Stimulated activated CD4-positive, alpha-beta T cell treated with anti-CD3 and anti-CD28 coated beads, Interleukin-1b, Interleukin-23, amount 100 ng/mL, for 4 hours (primary cell): ENCODE measurements around the gene SLCO2A1.

ENCODE experiments used
- DNase-seq, 2 donors: peaks; one replicate each; pipeline ENCODE4 v3.0.0-alpha.2; 2020; ENCODE audit warnings: low read depth in 2 of 2

SLCO2A1 gene

DNA sequence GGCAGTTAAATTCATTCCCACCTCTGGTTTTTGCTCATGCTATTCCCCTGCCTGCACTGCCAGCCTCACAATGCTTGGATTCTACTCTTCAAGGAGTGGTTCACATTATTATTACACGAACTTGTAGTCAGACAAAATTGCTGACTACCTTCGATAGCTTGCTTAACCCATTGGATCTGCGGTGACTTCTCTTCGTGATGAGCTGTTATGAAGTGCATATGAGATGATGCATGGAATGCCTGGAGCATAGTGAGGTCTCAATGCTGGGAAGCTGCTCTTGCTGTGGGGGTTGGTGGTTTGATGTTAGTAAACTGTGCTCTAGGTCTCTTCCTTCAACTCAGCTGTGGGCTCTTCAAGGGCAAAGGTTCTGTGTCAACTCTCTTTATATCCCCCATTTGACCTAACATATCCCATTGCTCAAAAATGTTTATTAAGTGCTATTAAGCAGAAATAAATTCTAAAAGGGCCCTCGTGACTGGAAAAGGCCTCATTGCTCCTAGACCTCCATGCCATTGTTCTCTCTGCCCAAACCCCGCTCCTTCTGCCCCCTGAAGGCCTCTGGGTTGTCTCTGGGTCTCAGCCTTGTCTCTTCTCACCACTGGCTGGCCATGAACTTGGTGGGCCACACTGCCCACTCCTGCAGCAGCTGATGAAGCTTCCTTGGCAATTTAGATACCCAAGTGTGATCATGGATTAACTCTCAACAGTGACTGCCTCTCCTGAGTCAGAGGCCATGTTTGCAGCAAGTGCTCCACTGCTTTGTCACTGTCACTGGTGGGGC is 4.5 kb upstream of the SLCO2A1 start:
- no peak for DNase-seq

DNA sequence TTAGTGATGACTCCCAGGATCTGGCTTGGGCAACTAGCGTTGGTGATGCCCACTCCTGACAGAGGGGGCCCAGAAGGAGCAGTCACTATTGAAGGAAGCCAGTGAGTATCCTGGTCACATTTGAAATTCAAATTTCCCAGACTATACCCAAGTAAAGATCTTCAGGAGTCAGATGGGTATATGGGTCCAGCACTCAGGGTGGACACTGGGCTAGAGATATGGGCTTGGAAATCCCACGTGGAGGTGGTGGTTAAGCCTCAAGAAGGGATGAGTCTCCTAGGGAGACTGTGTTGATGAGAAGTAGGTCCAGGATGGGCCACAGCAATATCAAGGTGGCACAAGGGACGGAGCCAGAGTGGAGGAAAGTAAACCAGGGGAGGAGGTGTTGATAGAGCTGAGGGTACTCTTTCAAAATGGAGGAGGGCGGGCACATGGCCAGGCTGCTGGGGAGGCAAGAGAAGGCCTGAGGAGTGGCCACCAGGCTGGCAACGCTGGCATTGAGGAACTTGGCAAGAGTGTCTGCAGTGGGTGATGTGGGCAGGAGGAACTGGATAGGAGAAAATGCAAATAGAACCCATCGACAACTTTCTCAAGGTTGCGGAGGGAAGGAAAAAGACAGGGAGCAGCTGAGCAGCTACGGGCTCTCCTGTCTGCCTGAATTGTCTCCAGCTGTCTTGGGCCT is 3.7 kb upstream of the SLCO2A1 start:
- DNase-seq: no peak

DNA sequence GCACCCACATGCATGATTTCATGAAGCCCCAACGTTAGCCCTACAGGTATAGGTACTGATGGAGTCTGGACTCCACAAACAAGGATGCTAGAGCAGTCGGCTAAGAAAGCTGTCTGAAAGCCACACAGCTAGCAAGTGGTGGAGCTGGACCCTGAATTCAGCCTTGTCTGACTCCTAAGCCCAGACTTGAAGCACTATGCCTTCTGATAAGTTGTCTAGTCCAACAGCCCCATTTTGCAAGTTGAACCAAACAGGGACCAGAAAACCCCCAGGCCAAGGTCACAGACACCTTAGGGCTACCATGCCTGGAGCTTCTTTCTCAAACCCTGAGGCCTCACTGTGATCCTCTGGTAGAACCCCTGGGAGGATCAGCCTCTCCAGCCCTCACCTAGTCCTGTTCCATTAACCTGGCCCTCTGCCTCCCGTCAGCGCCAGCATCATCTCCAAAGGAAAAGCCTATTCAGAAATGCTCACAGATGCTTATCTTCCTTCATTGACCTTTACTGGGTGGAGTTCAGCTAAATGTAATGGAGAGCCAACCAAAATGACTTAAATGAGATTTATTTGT is 1.7 kb upstream of the SLCO2A1 start:
- no peak for DNase-seq

DNA sequence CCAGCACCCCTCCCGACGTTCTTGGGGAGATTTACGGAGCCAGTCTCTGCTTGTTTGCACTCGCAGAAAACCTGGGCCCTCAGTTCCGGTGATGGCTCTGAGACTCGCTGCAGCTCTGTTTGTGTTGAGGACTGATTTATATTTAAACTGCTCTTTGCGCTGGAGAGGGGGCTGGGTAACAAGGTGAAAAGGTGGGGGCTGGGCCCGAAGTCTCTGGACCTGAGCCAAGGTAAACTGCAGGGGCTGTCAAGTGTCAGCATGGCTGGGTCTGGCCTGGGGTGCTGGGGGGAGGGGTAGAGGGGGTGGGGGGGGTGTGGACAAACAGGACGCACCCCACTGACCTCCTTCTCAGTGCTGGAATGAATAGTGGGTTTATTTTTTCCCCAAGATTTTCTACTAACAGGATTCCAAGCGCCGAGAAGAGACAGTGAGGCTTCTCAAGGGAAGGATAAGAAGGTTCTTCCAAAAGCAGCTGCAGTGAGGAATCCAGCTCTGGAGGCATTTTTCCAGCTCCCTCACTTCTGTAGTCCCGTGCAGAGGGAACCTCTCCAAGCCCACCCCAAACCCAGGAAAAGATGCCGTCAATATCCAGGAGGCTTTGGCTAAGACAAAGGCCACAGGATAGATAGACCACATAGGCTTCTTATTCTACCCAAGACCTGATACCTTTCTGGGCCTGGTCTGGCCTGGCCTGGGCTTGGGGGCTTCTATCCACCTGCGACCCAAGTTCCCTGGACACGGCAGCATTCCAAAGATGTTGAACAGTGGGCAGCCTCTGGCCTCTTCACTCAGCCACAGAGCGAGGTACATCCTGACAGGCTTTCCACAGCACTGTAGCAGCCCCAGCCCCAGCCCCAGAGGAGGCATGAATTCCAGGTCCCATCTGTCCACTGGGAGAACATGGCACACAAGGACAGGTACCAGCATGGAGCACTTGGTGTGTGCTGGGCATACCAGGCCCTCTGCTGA is 938 bp upstream of the SLCO2A1 start:
- no peak for DNase-seq

DNA sequence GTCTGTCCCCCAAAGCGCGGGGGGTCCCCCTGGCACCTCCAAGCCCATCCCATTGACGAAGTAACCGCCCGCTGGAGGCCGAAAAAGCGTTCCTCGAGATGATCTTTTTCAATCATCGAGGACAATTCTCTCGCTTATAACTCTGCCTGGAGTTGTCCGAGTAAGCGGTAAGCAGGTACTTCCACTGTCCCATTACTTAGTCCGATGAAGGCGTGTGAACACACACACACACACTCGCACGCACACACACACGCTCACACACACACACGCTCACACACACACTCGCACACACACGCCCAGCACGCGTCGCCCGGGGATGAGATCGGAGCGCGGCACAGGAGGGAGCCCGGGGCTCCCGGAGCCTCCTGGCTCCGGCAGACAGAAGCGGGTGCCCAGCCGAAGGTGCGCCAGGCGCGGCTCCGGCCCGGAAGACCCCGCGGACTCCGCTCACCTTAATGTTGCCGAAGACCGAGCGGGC is 430 bp downstream of the SLCO2A1 start:
- no peak for DNase-seq

DNA sequence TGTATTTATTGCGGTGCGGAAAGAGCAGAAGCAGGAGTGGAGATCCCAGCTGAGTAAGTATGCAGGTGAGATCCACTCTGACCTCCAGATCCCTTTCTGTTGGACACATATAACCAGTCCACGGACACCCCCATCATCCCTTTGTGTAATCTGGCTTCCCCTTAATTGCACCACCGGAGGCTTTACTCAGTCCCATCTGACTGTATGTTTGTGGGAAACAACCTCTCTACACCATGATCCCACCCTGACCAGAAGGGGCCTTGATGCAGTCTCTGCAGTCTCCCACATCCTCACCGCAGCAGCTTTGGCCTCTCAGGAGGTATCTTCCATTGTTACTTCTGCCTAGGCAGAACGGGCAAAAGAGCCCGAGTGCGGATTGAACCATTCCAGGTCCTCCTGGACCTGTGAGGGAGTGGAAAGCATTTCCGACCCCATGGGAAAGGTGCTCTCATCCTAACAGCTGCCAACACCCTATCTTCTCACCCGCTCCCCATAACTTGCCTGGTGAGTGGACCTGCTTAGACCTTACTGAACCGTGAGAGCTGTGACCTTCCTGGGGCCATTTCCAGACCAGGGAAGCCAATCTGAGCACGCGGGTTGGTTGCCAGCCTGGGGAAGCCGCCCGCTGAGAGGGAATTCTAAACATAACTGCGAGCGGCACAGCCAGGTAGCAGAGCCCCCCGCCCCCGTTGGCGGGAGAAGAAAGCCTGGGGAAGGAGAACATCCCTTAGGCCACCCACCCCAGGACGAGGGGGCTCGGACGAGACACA is 1.1 kb downstream of the SLCO2A1 start:
- no peak for DNase-seq

DNA sequence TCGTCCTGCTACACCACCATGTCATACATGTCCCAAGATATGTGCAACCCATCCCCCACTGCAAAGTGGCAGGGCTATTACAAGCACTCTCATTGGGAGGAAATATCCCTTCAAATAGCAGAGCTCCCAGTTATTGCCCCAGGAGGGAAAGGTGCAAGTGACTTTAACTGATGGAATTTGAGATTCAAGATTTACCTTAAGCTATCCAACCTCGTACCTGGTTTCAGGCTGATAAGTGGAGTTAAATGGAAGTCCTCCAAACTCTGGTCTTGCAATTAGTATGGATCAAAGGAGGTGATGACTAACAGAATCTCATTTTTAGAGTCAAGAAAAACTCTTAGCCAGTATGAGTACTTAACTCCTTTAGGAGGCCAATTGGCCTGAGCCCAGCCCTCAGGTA is 2.1 kb downstream of the SLCO2A1 start:
- no peak for DNase-seq

DNA sequence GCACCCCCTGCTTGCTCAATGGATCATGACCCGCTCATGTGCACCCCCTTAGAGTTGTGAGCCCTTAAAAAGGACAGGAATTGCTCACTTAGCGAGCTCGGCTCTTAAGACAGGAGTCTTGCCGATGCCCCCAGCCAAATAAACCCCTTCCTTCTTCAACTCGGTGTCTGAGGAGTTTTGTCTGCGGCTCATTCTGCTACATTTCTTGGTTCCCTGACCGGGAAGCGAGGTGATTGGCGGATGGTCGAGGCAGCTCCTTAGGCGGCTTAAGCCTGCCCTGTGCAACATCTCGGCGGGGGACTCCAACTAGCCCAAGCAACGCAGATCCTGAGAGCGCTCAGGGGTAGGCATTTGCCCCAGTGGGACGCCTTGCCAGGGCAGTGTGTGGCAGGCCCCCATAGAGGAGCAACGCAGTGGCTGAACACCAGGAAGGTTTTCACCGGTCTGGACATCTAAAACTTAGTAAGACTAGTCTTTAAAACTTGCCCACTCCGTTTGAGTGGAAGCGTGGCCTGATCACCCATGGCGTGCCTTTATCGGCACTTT is 9.5 kb downstream of the SLCO2A1 start:
- no peak for DNase-seq

DNA sequence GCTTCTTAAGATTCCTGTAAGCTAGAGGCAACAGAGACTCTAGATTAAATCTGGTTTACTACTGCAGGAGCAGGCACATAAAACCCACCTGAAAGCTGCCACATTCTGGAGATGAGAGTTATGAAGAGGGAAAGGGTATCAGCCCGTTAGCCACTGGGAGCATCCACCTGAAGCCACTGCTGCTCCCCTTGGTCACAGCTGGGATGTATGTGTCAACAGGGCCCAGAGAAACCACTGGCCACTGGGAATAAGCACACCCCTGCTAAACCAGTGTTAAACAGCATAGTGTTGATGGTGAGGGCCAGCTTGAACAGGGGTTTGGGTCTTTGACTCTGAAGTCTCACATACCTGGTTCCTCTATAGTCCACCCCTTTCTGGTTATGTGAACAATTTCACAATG is 10.9 kb downstream of the SLCO2A1 start:
- DNase-seq: no peak

DNA sequence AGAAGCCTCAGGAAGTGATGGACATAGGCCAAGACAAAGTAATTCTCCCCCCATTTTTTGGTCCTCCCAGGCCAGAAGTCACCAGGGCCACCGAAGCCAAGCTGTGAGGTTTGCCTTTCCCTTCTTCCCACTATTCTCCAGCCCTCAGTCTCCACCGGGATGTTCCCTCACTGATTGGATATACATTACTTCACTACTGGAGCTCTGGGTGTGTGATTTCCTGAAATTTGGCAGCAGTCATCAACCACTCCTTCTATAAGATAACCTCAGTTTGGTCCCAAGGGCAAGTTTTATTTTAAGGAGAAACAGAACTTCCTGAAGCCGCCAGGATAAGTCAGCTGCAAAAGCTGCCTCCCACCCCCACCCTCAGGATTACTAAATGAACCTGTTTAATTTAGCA is 11.3 kb downstream of the SLCO2A1 start:
- DNase-seq: no peak

DNA sequence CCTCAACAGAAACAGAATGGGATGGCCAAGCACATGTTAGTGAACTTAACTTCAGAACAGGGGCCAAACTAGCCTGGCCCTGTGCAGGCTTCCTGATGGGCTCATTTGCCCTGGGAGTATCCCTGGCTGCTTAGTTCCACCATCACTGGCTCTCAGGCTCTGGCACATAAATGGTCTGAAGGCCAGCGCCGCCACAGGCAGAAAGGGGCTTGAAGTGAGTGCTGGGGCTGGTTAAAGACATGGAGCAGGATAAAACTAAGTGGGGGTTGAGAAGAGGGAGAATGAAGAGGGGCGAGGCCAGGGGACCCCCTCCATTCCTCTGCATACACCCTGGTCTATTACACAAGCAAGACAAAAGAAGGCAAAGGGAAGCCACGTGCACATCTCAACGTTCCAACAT is 12.2 kb downstream of the SLCO2A1 start:
- DNase-seq: no peak

DNA sequence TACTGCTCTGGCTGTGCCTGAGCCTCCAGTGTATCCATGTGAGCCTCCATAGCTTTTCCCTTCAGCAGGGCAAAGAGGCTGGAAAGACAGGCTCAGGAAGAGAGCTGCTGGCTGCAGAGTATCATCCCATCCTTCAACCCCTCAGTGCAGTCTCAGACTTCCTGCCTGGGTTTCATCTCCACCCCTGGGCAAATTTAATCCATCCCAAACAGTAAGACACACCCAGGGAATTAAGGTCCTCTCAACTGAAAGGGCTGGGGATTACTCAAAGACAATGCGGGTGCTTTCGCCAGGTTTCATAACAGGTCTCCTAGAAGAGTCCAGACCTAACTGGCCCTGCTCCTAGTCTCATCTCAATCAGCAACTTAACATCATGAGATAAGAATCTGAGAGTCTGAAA is 15.5 kb downstream of the SLCO2A1 start:
- no peak for DNase-seq

DNA sequence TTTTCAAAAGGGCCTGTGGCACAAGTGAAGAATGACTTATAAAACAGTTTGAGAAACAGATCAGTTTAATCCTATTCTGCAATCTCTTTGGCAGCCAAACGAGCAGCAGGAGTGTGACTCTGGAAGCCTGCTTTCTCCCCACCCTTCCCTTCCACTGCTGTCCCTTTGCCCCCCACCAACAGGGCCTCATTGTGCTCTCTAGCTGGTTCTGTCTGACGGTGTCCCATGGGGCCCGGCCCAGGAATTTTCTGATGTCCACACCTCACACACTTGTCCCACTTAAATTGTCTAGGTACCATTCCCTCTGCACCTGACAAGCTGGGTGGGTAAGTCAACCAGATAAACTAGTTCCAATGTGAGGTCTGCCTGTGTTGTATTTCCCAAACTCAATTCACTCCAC is 16.4 kb downstream of the SLCO2A1 start:
- DNase-seq: no peak

DNA sequence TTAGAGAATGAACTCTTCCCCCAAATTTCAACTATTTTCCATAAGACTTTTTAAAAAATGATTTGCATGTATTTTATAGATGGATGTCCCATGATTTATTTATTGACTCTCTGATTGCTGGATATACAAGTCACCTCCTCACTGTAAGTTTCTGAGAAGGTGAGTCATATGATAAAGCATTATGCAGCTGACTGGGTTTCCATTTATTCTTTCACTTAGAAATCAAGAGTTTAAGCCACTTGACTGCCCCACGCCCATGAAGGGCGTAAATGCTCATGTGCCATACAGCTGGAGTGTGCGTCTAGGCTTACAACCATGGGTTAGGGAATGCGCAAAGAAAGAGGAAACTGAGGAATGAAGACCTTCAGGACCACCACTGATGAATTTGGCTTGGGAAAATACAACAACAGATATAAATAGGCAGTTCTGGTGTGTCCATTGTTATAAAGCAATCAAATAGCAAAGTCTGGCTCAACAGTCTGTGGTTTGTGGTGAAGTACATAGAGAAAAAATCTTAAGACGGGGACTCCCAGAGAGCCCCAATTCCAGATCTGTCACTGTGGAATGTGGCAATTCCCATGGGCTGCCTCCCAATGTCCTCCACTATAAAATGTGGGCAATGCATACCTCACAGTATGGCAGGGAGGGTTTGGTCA is 20.3 kb downstream of the SLCO2A1 start:
- no peak for DNase-seq

DNA sequence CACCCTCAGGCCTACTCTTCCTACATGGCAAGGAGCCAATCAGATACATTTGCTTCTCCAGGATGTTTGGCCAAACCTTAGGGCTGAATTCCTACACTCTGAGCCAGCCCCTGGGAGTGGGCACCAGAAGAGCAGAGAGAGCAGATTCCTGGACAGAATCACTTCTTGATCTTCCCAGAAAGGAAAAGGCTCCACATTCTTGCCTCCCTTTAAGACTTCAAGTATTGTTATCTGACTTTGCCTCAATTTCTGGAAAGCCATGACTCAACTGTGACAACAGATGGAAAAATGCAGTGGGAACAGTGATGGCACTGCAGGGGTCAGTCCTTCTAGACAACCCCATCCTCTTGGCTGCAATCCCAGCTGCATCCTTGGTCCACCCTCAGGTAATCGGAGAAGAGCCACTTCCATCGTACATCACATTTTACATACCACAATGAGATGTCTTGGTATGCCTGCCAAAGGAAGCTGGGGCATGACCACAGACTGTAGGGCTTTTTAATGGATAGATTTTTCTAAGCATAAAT is 21.0 kb downstream of the SLCO2A1 start:
- no peak for DNase-seq

DNA sequence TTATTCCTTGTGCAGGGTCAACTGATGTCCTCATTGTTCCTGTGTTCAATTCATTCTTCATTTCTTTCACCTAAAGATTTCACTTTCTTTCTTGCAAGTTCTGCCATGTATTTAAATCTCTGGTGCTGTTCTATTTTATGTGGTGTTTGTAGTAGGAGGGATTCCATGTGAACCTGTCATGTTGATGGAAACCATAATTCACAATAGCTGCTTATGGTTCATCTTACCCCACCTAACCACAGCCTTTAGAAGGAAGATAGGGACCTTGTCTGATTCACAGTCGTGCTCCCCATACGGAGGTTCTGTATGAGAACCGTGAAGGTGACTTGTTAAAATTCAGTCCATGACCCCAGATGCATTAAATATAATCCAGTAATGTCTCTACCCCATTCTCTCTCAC is 21.9 kb downstream of the SLCO2A1 start:
- DNase-seq: no peak

DNA sequence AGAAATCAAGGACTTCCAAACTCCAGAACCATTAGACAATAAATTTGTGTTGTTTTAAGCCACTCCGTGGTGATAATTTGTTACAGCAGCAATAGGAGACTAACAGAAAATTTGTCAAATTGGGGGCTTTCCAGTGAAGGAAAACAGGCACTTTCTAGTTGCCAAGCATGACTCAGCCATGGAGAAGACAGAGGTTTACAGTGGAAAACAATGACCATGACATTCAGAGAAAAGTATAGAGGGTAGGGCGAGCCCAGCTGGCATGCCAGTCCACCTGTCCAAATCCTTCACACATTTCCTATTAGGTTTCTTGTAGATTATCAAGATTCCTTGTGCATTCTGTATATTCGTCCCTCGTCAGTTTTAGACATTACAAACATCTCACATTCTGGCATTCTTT is 24.9 kb downstream of the SLCO2A1 start:
- no peak for DNase-seq

DNA sequence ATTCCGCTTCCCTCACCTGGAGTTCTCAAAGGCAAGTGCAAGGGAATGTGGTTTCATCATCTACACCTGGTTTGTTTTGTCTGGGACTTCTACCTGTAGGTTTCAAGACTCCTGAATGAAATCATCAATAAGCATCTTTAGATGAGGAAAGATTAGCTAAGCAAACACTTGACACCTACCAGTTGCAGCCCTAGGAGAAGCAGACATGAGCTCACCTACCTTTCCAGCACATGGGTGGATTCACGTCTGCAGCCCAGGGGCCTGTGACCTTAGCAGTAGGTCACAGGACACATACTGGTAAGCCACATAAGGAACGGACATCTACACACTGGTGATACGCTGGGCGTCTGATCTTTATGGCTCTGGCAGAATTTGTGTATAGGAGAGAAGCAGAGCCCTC is 26.7 kb downstream of the SLCO2A1 start:
- DNase-seq: no peak

DNA sequence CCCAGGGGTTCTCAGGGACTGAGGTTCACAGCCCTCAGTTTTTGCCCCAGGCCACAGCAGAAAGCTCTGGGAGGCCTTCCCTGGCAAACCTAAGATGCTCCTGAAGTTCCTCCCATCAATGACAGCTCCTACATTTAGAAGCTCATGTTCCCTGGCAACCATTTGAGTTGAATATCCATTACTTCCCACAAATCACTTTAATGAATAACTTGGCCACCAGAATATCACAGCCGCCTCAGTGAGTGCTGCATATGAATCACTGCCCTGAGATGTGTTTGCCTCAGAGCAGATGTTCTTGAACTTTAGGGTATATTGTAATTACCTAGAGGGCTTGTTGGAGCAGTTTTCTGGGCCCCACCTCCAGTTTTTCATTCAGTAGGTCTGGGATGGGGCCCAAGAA is 27.4 kb downstream of the SLCO2A1 start:
- no peak for DNase-seq

DNA sequence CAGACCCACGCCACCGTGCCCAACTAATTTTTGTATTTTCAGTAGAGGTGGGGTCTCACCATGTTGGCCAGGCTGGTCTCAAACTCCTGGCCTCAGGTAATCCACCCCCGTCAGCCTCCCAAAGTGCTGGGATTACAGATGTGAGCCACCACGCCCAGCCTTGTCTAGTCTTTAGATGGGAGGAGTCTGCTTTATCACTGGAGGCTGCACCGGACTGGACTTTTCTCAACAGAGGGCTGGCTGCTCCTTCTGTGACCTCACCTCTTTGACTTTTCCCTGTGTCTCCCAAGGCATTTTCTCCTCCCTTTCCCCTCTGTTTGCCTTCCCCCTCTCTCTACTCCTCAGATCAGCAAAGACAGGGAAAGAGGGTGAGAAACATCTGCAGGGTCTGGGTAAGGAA is 28.5 kb downstream of the SLCO2A1 start:
- no peak for DNase-seq
